ENCODE measurements around the gene GRID2IP. TPM values are rescaled to one million over a fixed set of nuclear protein-coding genes. Genes with fewer than 3 reads are reported as not detected.

The GRID2IP gene
- total and polyA plus RNA-seq, 7 donors, result 0.23 to 0.39 TPM; not detected in 5

DNA sequence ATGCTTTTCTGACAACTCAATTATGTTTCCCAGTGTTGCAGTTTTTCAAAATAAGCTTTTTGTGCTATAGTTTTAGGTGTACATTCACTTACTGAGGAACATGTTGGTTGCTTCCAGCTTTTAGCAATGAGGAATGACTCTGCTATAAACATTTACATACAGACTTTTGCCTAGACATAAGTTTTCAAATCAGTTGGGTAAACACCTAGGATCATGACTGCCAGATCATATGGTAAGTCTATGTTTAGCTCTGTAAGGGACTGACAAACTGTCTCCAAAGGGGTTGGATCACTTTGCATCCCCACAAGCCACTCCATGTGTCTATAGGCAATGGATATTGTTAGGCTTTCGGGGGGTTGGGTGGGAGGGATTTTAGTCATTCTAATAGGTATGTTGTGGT lies 10.8 kb upstream of the GRID2IP start:
- Histone ChIP-seq H3K27ac (no peak overlapping the region), H3K9me3 (no peaks in the 10 kb centered on the region), H3K27me3 (no peaks in the 10 kb centered on the region), H3K4me1 (no peaks in the 10 kb centered on the region), H3K36me3 (no peaks in the 10 kb centered on the region), H3K4me3 (no peak overlapping the region)
- no peak for TF ChIP-seq EP300 (IDR thresholded peaks at IDR 0.05)
- TF ChIP-seq, protein P1, sequence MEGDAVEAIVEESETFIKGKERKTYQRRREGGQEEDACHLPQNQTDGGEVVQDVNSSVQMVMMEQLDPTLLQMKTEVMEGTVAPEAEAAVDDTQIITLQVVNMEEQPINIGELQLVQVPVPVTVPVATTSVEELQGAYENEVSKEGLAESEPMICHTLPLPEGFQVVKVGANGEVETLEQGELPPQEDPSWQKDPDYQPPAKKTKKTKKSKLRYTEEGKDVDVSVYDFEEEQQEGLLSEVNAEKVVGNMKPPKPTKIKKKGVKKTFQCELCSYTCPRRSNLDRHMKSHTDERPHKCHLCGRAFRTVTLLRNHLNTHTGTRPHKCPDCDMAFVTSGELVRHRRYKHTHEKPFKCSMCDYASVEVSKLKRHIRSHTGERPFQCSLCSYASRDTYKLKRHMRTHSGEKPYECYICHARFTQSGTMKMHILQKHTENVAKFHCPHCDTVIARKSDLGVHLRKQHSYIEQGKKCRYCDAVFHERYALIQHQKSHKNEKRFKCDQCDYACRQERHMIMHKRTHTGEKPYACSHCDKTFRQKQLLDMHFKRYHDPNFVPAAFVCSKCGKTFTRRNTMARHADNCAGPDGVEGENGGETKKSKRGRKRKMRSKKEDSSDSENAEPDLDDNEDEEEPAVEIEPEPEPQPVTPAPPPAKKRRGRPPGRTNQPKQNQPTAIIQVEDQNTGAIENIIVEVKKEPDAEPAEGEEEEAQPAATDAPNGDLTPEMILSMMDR (IDR thresholded peaks at IDR 0.05), result no peak
- TF ChIP-seq POLR2AphosphoS5 (IDR thresholded peaks at IDR 0.05), result no peak
- TF ChIP-seq POLR2A (IDR thresholded peaks at IDR 0.05), result no peak
- WGBS, 2 donors, result 93 to 97% methylated on average over 1 of the region's 1 CpG
- DNase-seq, result no peak
- intact Hi-C loops (cut with DNase I), result no loop called here

DNA sequence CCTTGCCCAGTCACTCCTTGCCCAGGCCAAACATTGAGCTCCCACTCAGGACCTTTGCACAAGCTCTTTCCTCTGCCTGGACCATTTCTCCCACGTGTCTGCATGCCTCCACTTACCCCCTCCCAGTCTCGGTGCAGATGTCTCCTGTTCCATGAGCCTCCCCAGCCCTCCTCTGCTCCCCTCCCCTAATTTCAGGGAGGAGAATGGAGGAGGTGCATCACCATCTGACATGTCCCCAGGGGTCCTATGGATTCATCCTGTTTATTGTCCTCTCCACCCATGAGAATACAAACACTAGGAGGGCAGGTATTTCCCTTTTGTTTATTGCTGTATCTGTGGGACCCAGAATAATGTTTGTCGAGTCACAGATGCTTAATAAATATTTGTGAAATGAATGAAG lies 8.6 kb upstream of the GRID2IP start:
- H3K27me3 ChIP-seq, result no peaks in the 10 kb centered on the region
- H3K27ac ChIP-seq, result no peak overlapping the region
- TF ChIP-seq, protein P1 (IDR thresholded peaks at IDR 0.05), result no peak
- no peak for TF ChIP-seq POLR2A (IDR thresholded peaks at IDR 0.05)
- no peak for TF ChIP-seq POLR2AphosphoS5 (IDR thresholded peaks at IDR 0.05)
- TF ChIP-seq EP300 (IDR thresholded peaks at IDR 0.05), result no peak
- H3K36me3 ChIP-seq, result no peaks in the 10 kb centered on the region
- no peaks in the 10 kb centered on the region for H3K9me3 ChIP-seq
- no peak for DNase-seq
- intact Hi-C loops (cut with DNase I), result no loop called here
- H3K4me1 ChIP-seq, result no peaks in the 10 kb centered on the region
- H3K4me3 ChIP-seq, result no peak overlapping the region
- 26 to 41% methylated on average over 3 of the region's 3 CpGs for WGBS, 2 donors

DNA sequence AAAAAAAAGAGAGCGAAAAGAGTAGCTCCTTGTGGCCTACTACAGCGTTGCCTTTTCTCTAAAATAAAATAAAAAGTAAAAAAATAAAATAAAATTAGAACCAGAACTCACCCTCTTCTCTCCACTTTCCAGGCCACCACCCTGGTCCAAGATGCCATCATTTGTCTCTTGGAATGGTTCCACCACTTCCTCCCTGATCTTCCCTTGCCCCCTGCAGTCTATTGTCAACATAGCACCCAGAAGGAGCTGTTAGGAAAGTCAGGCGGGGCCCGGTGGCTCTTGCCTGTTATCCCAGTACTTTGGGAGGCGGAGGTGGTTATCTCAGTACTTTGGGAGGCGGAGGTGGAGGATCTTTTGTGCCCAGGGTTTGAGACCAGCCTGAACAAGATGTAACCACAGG lies 7.6 kb upstream of the GRID2IP start:
- Histone ChIP-seq H3K36me3 (no peaks in the 10 kb centered on the region), H3K9me3 (no peaks in the 10 kb centered on the region), H3K4me3 (no peak overlapping the region), H3K4me1 (no peaks in the 10 kb centered on the region), H3K27me3 (no peaks in the 10 kb centered on the region), H3K27ac (no peak overlapping the region)
- 37 to 54% methylated on average over 6 of the region's 6 CpGs for WGBS, 2 donors
- no peak for DNase-seq
- intact Hi-C loops (cut with DNase I), result no loop called here
- TF ChIP-seq, protein P1 (IDR thresholded peaks at IDR 0.05), result peak in 1 of 4 experiments; percentile 7
- no peak for TF ChIP-seq EP300 (IDR thresholded peaks at IDR 0.05)
- TF ChIP-seq POLR2A (IDR thresholded peaks at IDR 0.05), result no peak

DNA sequence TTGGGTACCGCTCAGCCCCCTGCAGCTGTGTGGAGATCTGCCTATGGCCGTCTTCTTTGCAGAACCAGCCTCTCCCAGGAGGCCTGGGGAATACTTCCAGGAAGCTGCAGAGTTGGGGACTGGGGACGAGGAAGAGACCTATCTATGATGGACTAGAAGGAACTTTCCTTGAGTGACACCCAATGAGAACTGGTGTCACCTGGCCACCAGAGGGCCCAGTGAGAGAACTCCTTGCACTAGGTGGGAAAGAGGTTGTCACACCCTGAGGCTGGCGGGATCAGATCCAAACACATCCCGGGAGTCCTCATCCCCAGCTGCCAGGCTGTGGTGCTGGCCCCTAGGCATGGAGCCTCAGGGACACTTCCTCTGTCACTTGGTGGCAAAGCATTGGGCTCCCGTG lies 4.9 kb upstream of the GRID2IP start:
- DNase-seq, result no peak
- TF ChIP-seq EP300 (IDR thresholded peaks at IDR 0.05) (no peak), POLR2AphosphoS5 (IDR thresholded peaks at IDR 0.05) (no peak), POLR2A (IDR thresholded peaks at IDR 0.05) (no peak)
- TF ChIP-seq, protein P1 (IDR thresholded peaks at IDR 0.05), result no peak
- H3K36me3 ChIP-seq, result no peaks in the 10 kb centered on the region
- no peak overlapping the region for H3K27ac ChIP-seq
- no peaks in the 10 kb centered on the region for H3K4me1 ChIP-seq
- H3K27me3 ChIP-seq, result no peaks in the 10 kb centered on the region
- 47 to 70% methylated on average over 6 of the region's 6 CpGs for WGBS, 2 donors
- H3K9me3 ChIP-seq, result no peaks in the 10 kb centered on the region
- H3K4me3 ChIP-seq, result no peak overlapping the region
- intact Hi-C loops (cut with DNase I), result no loop called here

DNA sequence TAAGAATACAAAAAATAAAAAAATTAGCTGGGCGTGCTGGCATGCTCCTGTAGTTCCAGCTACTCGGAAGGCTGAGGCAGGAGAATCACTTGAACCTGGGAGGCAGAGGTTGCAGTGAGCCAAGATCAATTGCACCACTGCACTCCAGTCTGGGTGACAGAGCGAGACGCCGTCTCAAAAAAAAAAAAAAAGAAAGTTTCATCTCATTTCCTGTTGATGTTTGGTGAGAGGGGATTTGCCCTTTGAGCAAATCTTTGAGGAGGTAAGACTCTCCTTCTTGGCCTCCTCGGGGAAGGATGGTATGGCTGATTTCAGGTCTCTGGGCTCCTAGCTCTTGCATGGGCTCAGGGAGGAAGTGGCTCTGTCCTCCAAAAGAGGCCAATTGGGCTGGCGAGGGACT lies 3.6 kb upstream of the GRID2IP start:
- intact Hi-C loops (cut with DNase I), result no loop called here
- no peaks in the 10 kb centered on the region for H3K9me3 ChIP-seq
- H3K4me3 ChIP-seq, result no peak overlapping the region
- H3K4me1 ChIP-seq, result no peaks in the 10 kb centered on the region
- H3K27me3 ChIP-seq, result no peaks in the 10 kb centered on the region
- 64 to 84% methylated on average over 7 of the region's 7 CpGs for WGBS, 2 donors
- DNase-seq, result no peak
- H3K36me3 ChIP-seq, result no peaks in the 10 kb centered on the region
- TF ChIP-seq, protein P1 (IDR thresholded peaks at IDR 0.05), result no peak
- no peak for TF ChIP-seq POLR2A (IDR thresholded peaks at IDR 0.05)
- no peak for TF ChIP-seq EP300 (IDR thresholded peaks at IDR 0.05)
- no peak for TF ChIP-seq POLR2AphosphoS5 (IDR thresholded peaks at IDR 0.05)
- no peak overlapping the region for H3K27ac ChIP-seq

Measured in sigmoid colon (tissue), 7 donors.